HepG2 (cell line): ENCODE results near the gene MEX3D. TPM values are rescaled to one million over a fixed set of nuclear protein-coding genes. Genes with fewer than 3 reads are reported as not detected.

ENCODE experiments used
- E2F5 ChIP-seq: sonication (generic); formaldehyde crosslinking; conservative IDR thresholded peaks from 2 replicates; pipeline ENCODE4 v1.4.0; 2020; ENCODE audit warnings: missing genetic modification reagents
- ERF ChIP-seq: IDR thresholded peaks from 2 replicates; pipeline ENCODE4 v1.6.1; 2018; ENCODE audit warnings: missing biosample characterization, missing genetic modification reagents
- FOXP1 ChIP-seq, 2 experiments: fragments of 450-650 bp in 1 of 2; IDR thresholded peaks; 2 replicates each; pipeline ENCODE4 v1.6.1; 2017 to 2018; ENCODE audit warnings: antibody characterized with exemption in 1 of 2
- GLI4 ChIP-seq: sonication (generic); formaldehyde crosslinking; IDR thresholded peaks from 2 replicates; pipeline ENCODE4 v1.5.1; 2020; ENCODE audit warnings: missing genetic modification reagents, mild to moderate bottlenecking, moderate library complexity, borderline replicate concordance
- HNRNPLL ChIP-seq: fragments of 200-400 bp; formaldehyde crosslinking; IDR thresholded peaks from 2 replicates; pipeline ENCODE4 v1.6.1; 2017; ENCODE audit warnings: mild to moderate bottlenecking, low read depth, low read length; ENCODE audit not compliant: poor library complexity, severe bottlenecking
- HOXA3 ChIP-seq: sonication (generic); formaldehyde crosslinking; IDR thresholded peaks from 2 replicates; pipeline ENCODE4 v1.5.0; 2020; ENCODE audit warnings: missing genetic modification reagents
- MAX ChIP-seq: IDR thresholded peaks from 2 replicates; pipeline ENCODE4 v1.6.1; 2012; ENCODE audit warnings: inconsistent platforms
- NFYB ChIP-seq: sonication (generic); formaldehyde crosslinking; IDR thresholded peaks from 2 replicates; pipeline ENCODE4 v1.4.0; 2020; ENCODE audit warnings: missing genetic modification reagents
- NR2C2 ChIP-seq: sonication (generic); formaldehyde crosslinking; IDR thresholded peaks from 2 replicates; pipeline ENCODE4 v1.4.0; 2020; ENCODE audit warnings: missing genetic modification reagents, mild to moderate bottlenecking, moderate library complexity, borderline replicate concordance
- PHB2 ChIP-seq: fragments of 450-650 bp; IDR thresholded peaks from 2 replicates; pipeline ENCODE4 v1.6.1; 2018; ENCODE audit not compliant: partially characterized antibody
- PLRG1 ChIP-seq: fragments of 450-650 bp; conservative IDR thresholded peaks from 2 replicates; pipeline ENCODE4 v1.6.1; 2016
- SIN3B ChIP-seq: fragments of 150-350 bp; IDR thresholded peaks from 2 replicates; pipeline ENCODE4 v1.6.1; 2014; ENCODE audit warnings: low read length
- TCF12 ChIP-seq, 2 experiments: fragments of 450-650 bp in 1 of 2; sonication (generic) in 1 of 2; formaldehyde crosslinking in 1 of 2; IDR thresholded peaks; 2 replicates each; pipeline versions ENCODE4 v1.6.1 to v1.8.0; 2017 to 2022; ENCODE audit warnings: antibody characterized with exemption in 1 of 2, mild to moderate bottlenecking in 1 of 2, missing genetic modification reagents in 1 of 2, moderate library complexity in 1 of 2
- TEF ChIP-seq: sonication (generic); formaldehyde crosslinking; IDR thresholded peaks from 2 replicates; pipeline ENCODE4 v1.5.0; 2020; ENCODE audit warnings: missing genetic modification reagents
- TFDP1 ChIP-seq: IDR thresholded peaks from 2 replicates; pipeline ENCODE4 v1.6.1; 2016; ENCODE audit warnings: missing compliant biosample characterization, missing genetic modification reagents, borderline replicate concordance
- THYN1 ChIP-seq: sonication (generic); formaldehyde crosslinking; IDR thresholded peaks from 2 replicates; pipeline ENCODE4 v1.8.1; 2023; ENCODE audit warnings: low read depth, mild to moderate bottlenecking, moderate library complexity, missing genetic modification reagents, borderline replicate concordance
- ZBTB20 ChIP-seq: sonication (generic); formaldehyde crosslinking; IDR thresholded peaks from 2 replicates; pipeline ENCODE4 v1.8.1; 2023; ENCODE audit warnings: missing genetic modification reagents, low read depth, mild to moderate bottlenecking, borderline replicate concordance
- ZBTB25 ChIP-seq: IDR thresholded peaks from 2 replicates; pipeline ENCODE4 v1.6.1; 2018; ENCODE audit warnings: missing genetic modification reagents
- ZFP91 ChIP-seq: sonication (generic); formaldehyde crosslinking; IDR thresholded peaks from 2 replicates; pipeline ENCODE4 v1.9.0; 2022; ENCODE audit warnings: missing genetic modification reagents, mild to moderate bottlenecking, borderline replicate concordance
- ZNF317 ChIP-seq: sonication (generic); formaldehyde crosslinking; IDR thresholded peaks from 2 replicates; pipeline ENCODE4 v1.5.0; 2020; ENCODE audit warnings: mild to moderate bottlenecking, missing genetic modification reagents
- ZNF335 ChIP-seq: sonication (generic); formaldehyde crosslinking; IDR thresholded peaks from 2 replicates; pipeline ENCODE4 v1.4.0; 2020; ENCODE audit warnings: missing genetic modification reagents
- ZNF83 ChIP-seq: sonication (generic); formaldehyde crosslinking; IDR thresholded peaks from 2 replicates; pipeline ENCODE4 v1.4.0; 2020; ENCODE audit warnings: missing genetic modification reagents, mild to moderate bottlenecking, borderline replicate concordance
- polyA plus RNA-seq, 8 experiments: library from polyadenylated mRNA; depleted of rRNA in 3 of 8; stranded (reverse) in 7 of 8; unstranded in 1 of 8; fragments of >200 nt; fragmentation: Illumina TruSeq in 4 of 8; extraction: Trizol in 4 of 8; gene quantifications; 2 replicates each; pipeline versions ENCODE4 v1.2.1 to v1.2.3, GENCODE V29; 2011 to 2016; ENCODE audit warnings: low read depth in 4 of 8, missing spikeins in 1 of 8, mixed read lengths in 1 of 8; ENCODE audit not compliant: insufficient read depth in 1 of 8
- total RNA-seq, 5 experiments: library from RNA; depleted of rRNA; stranded (reverse); fragments of >200 nt; fragmentation: Illumina TruSeq; extraction: Trizol; gene quantifications; 2 replicates each; pipeline ENCODE4 v1.2.3, GENCODE V29; 2016; ENCODE audit warnings: low read depth in 1 of 5
- TF ChIP-seq, protein P1 (sequence below): sonication (generic); formaldehyde crosslinking; IDR thresholded peaks from 2 replicates; pipeline ENCODE4 v1.8.0; 2023; ENCODE audit warnings: mild to moderate bottlenecking, missing genetic modification reagents

MEX3D gene
- total and polyA plus RNA-seq, 2 of the 13 experiments (the other 11 are each of a cell fraction or from before 2014, with no cell fraction given): 3.6 to 17.1 TPM

DNA sequence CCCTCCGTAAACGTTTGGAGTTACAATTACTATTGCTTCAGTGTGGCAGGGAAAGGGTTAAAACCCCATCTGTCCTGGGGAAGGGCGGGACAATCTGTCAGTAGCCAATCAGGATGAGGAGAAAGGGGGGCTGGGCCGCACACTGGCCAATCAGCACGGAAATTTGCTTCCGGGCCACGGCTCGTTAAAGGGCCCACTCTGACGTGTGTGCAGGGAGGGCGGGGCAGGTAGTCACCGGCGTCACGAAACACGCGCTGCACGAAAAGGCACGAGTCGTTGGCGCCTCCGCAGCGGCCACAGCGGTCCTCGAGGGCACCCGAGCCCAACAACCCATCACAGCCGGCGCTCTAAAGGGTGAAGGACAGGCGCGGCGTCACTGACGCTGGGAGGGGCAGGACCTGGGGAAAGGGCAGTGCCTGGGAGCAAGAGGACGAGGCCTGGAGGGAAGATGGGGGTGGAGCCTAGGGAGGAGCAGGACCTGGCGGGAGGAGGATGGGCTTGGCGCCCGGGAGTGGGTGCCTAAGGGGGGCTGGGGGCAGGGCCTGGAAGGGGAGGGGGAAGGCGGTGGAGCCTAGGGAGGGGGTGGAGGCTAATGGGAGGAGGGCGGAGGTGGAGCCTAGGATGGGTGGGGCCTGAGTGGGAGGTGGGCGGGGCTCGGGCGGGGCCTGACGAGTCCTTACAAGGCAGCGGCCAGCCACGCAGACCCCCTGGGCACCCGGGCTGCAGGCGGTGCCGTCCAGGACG, 60.2 kb downstream of the MEX3D start (continued):
- TF ChIP-seq ZFP91 (CRISPR knock-in tag): peak; percentile 100
- 0 out of 2 replicates have a peak, but pooled peaks have one; percentile 19 for TF ChIP-seq MAX
- no peak for TF ChIP-seq PLRG1
- TF ChIP-seq ZNF317 (CRISPR knock-in tag): no peak
- TF ChIP-seq HOXA3 (CRISPR knock-in tag): peak; percentile 36; the same call in 1 of the 2 replicates
- TF ChIP-seq, protein P1, sequence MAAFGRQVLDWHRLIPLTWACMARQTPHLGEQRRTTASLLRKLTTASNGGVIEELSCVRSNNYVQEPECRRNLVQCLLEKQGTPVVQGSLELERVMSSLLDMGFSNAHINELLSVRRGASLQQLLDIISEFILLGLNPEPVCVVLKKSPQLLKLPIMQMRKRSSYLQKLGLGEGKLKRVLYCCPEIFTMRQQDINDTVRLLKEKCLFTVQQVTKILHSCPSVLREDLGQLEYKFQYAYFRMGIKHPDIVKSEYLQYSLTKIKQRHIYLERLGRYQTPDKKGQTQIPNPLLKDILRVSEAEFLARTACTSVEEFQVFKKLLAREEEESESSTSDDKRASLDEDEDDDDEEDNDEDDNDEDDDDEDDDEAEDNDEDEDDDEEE (CRISPR knock-in tag): no peak
- TF ChIP-seq TCF12 (IDR thresholded peaks at IDR 0.05): no peak
- no peak for TF ChIP-seq TCF12 (CRISPR knock-in tag; IDR thresholded peaks at IDR 0.05)
- no peak for TF ChIP-seq ZBTB20 (CRISPR knock-in tag)
- peak; percentile 93 for TF ChIP-seq NFYB (CRISPR knock-in tag)
- TF ChIP-seq TFDP1 (CRISPR knock-in tag): no peak
- no peak for TF ChIP-seq TEF
- TF ChIP-seq SIN3B: no peak
- no peak for TF ChIP-seq ZBTB25 (CRISPR knock-in tag)
- no peak for TF ChIP-seq NR2C2 (CRISPR knock-in tag)
- no peak for TF ChIP-seq ZNF83 (CRISPR knock-in tag)
- no peak for TF ChIP-seq GLI4 (CRISPR knock-in tag)
- TF ChIP-seq THYN1 (CRISPR knock-in tag): no peak
- peak; percentile 31 for TF ChIP-seq HNRNPLL
- no peak for TF ChIP-seq ZNF335 (CRISPR knock-in tag)
- TF ChIP-seq E2F5: no peak
- no peak for TF ChIP-seq PHB2
- no peak for TF ChIP-seq ERF (CRISPR knock-in tag)
- no peak for TF ChIP-seq FOXP1 (IDR thresholded peaks at IDR 0.05)
- TF ChIP-seq FOXP1 (CRISPR knock-in tag; IDR thresholded peaks at IDR 0.05): no peak
